Coronary artery (tissue), 2 donors: ENCODE results near the gene SIRT5.

ENCODE experiments used
- DNase-seq: peaks from one replicate; pipeline ENCODE4 v3.0.0-alpha.2; 2017; ENCODE audit warnings: low spot score
- H3K27ac ChIP-seq, 2 donors: fragments of 200-600 bp; sonication (generic); one replicate each; pipeline ENCODE4 v1.5.1; 2016 to 2019
- H3K4me3 ChIP-seq: fragments of 200-600 bp; sonication (generic); 2 replicates; pipeline ENCODE4 v1.5.1; 2016; ENCODE audit warnings: mild to moderate bottlenecking, moderate library complexity
- CTCF ChIP-seq: fragments of 200-600 bp; sonication (generic); IDR thresholded peaks from one replicate; pipeline ENCODE4 v1.5.1; 2019; ENCODE audit warnings: antibody characterized with exemption

The SIRT5 gene

GRCh38 chr6:13660893-13661292 is 86.5 kb downstream of the SIRT5 start:
- no peak overlapping the region for H3K27ac ChIP-seq
- H3K4me3 ChIP-seq = no peak overlapping the region
- no peak for TF ChIP-seq CTCF
- DNase-seq = no peak

GRCh38 chr6:13661647-13662046 is 87.2 kb downstream of the SIRT5 start:
- TF ChIP-seq CTCF = no peak
- no peak for DNase-seq
- no peak overlapping the region for H3K4me3 ChIP-seq
- no peak overlapping the region for H3K27ac ChIP-seq

- no peak for TF ChIP-seq CTCF
- DNase-seq = no peak
These were observed 88.4 kb downstream of the SIRT5 start for GRCh38 chr6:13662651-13663334.

GRCh38 chr6:13663986-13664385 is 89.6 kb downstream of the SIRT5 start:
- H3K27ac ChIP-seq = no peak overlapping the region
- DNase-seq = no peak
- TF ChIP-seq CTCF = no peak
- H3K4me3 ChIP-seq = no peak overlapping the region

More at GRCh38 chr6:13662651-13663334, 88.4 kb downstream of the SIRT5 start:
- H3K4me3 ChIP-seq = no peak overlapping the region
- H3K27ac ChIP-seq = no peak overlapping the region
